Activated CD8-positive, alpha-beta memory T cell treated with anti-CD3 and anti-CD28 coated beads, Interleukin-2, amount 50 U/mL, for 4 hours (primary cell): ENCODE results near the gene RNASE13.
A peak's percentile ranks its signal among the peaks of the same experiment; 100 is the strongest.

Experiments used
- DNase-seq: peaks from one replicate; pipeline ENCODE4 v3.0.0-alpha.2; 2020

The RNASE13 gene

GRCh38 chr14:21034707-21035106 lies at the start of gene RNASE13:
Gene RNASE13, minus strand, starts transcription at chr14:21034807. Its CDS starts 519 bp downstream, at chr14:21034288.
- DNase-seq = no peak

GRCh38 chr14:21084396-21084795 lies 49.8 kb upstream of the RNASE13 start:
- DNase-seq = no peak

- DNase-seq = no peak
Measured at GRCh38 chr14:21083565-21084325, 49.1 kb upstream of the RNASE13 start.

- DNase-seq = no peak
Measured at GRCh38 chr14:21081521-21082142, 47.0 kb upstream of the RNASE13 start.

- DNase-seq = no peak
Measured at GRCh38 chr14:21078726-21079125, 44.1 kb upstream of the RNASE13 start.

GRCh38 chr14:21078287-21078686 lies 43.7 kb upstream of the RNASE13 start:
- no peak for DNase-seq

- DNase-seq = no peak
Measured at GRCh38 chr14:21077672-21078071, 43.1 kb upstream of the RNASE13 start.

- DNase-seq = no peak
Measured at GRCh38 chr14:21075719-21076437, 41.3 kb upstream of the RNASE13 start.

- DNase-seq = no peak
Measured at GRCh38 chr14:21074398-21075272, 40.0 kb upstream of the RNASE13 start.

GRCh38 chr14:21073921-21074320 lies 39.3 kb upstream of the RNASE13 start:
- DNase-seq = no peak

GRCh38 chr14:21072781-21073339 lies 38.3 kb upstream of the RNASE13 start:
- no peak for DNase-seq

GRCh38 chr14:21072031-21072473 lies 37.4 kb upstream of the RNASE13 start:
- DNase-seq = no peak

GRCh38 chr14:21071225-21072030 lies 36.8 kb upstream of the RNASE13 start:
- no peak for DNase-seq

- no peak for DNase-seq
Measured at GRCh38 chr14:21070610-21071224, 36.1 kb upstream of the RNASE13 start.

GRCh38 chr14:21070083-21070609 lies 35.5 kb upstream of the RNASE13 start, which contains the start of gene ARHGEF40:
Gene ARHGEF40, plus strand, starts transcription at chr14:21070304. Its CDS starts 93 bp downstream, at chr14:21070397.
- no peak for DNase-seq

GRCh38 chr14:21069388-21070082 lies 34.9 kb upstream of the RNASE13 start:
- DNase-seq = no peak

- DNase-seq = peak; percentile 54
Measured at GRCh38 chr14:21068521-21069387, 34.1 kb upstream of the RNASE13 start.

GRCh38 chr14:21066882-21067502 lies 32.4 kb upstream of the RNASE13 start:
- DNase-seq = no peak
